Sigmoid colon (tissue), 4 donors: Measurements from ENCODE around the gene MBNL1.

ENCODE experiments used
- POLR2A ChIP-seq, 2 donors: fragments of 450-650 bp; IDR thresholded peaks; one replicate each; pipeline ENCODE4 v1.6.1; 2016; ENCODE audit warnings: antibody characterized with exemption in 2 of 2, mild to moderate bottlenecking in 2 of 2, moderate library complexity in 2 of 2
- POLR2AphosphoS5 ChIP-seq, 4 donors: sonication (generic); formaldehyde crosslinking; IDR thresholded peaks; one replicate each; pipeline ENCODE4 v1.6.1; 2017; ENCODE audit warnings: antibody characterized with exemption in 4 of 4

DNA sequence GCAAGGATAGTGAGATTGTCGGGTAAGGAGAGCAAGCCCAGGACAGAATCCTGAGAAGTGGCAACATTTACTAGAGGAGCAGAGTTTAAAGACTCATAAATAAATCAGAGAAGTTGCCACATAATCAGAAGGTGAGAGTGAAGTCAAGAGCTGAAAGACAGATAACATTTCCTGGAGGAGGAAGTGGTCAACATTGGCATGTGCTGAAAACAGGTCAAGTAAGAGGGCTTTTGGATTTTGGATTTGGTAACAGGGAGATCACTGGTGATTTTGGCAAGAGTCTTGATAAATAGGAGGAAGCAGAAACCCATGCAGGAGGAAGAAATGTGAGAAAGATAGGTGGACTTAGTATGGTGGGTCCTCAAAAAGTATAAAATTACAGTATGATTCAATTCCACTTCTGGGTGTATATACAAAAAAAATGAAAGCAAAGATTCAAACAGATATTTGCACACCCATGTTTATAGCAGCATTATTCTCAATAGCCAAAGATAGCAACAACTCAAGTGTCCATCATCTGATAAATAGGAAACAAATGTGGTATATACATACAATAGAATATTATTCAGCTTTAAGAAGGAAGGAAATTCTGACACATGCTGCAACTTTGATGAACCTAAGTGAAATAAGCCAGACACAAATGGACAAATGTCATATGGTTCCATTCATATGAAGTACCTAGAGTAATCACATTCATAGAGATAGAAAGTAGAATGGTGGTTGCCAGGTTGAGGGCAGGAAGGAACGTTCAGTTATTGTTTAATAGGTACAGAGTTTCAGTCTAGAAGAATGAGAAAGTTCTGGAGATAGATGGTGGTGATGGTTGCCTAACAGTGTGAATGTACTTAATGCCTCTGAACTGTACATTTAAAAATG, 27.3 kb upstream of the MBNL1 start:
- TF ChIP-seq POLR2A (IDR thresholded peaks at IDR 0.05) = no peak
- no peak for TF ChIP-seq POLR2AphosphoS5 (IDR thresholded peaks at IDR 0.05)
